B cell (primary cell): Measurements from ENCODE around the gene PTCD3. TPM values are rescaled to one million over a fixed set of nuclear protein-coding genes. Genes with fewer than 3 reads are reported as not detected.
A peak's percentile ranks its signal among the peaks of the same experiment; 100 is the strongest.

Experiments used
- ATAC-seq: fragments of 200-7000 bp; cut with Tn5 transposase; one replicate; pipeline ENCODE4 v1.10.0; 2021; ENCODE audit warnings: low read depth, mild to moderate bottlenecking, moderate number of reproducible peaks, moderate library complexity
- CTCF ChIA-PET: fragments of 350-600 bp; sonication (Branson Sonifier 250); formaldehyde crosslinking; loops from one replicate; lab custom pipeline; 2021; ENCODE audit warnings: antibody characterized with exemption, inconsistent platforms; lab: Charles Lee
- POLR2A ChIA-PET: fragments of 350-600 bp; sonication (Branson Sonifier 250); formaldehyde crosslinking; loops from one replicate; lab custom pipeline; 2021; ENCODE audit warnings: antibody characterized with exemption; lab: Charles Lee
- DNase-seq: peaks from one replicate; pipeline ENCODE4 v3.0.0; 2013
- H2AFZ ChIP-seq: 2 replicates; pipeline ENCODE4 v1.6.1; 2012; ENCODE audit warnings: mild to moderate bottlenecking, low read depth, low read length; ENCODE audit not compliant: insufficient read depth, poor library complexity, severe bottlenecking
- H3K27ac ChIP-seq, 2 donors: 1 replicate in 1 of 2; 2 replicates in 1 of 2; pipeline ENCODE4 v1.5.1; 2012 to 2013; ENCODE audit warnings: low read length in 2 of 2, mild to moderate bottlenecking in 2 of 2, moderate library complexity in 1 of 2
- H3K27me3 ChIP-seq, 4 experiments: fragments of 200-600 bp in 1 of 4; sonication (generic) in 1 of 4; replicated peaks in 1 of 4; 1 replicate in 2 of 4; 2 replicates in 2 of 4; pipeline versions ENCODE4 v1.6.1 to v1.7.0; 2013 to 2016; ENCODE audit warnings: low read length in 3 of 4, mild to moderate bottlenecking in 2 of 4, mixed read lengths in 1 of 4, moderate library complexity in 1 of 4; ENCODE audit not compliant: insufficient read depth in 4 of 4, control insufficient read depth in 3 of 4; ENCODE audit errors: control extremely low read depth in 1 of 4
- H3K36me3 ChIP-seq, 2 experiments: replicated peaks in 1 of 2; 1 replicate in 1 of 2; 2 replicates in 1 of 2; pipeline versions ENCODE4 v1.6.1 to v1.7.1; 2013; ENCODE audit warnings: low read length in 1 of 2; ENCODE audit not compliant: insufficient read depth in 2 of 2, control insufficient read depth in 1 of 2; ENCODE audit errors: control extremely low read depth in 1 of 2, extremely low read depth in 1 of 2
- H3K4me1 ChIP-seq, 2 donors: fragments of 200-600 bp in 1 of 2; sonication (generic) in 1 of 2; 1 replicate in 1 of 2; 2 replicates in 1 of 2; pipeline versions ENCODE4 v1.5.1 to v1.6.1; 2013 to 2017; ENCODE audit warnings: low read length in 2 of 2; ENCODE audit not compliant: control insufficient read depth in 2 of 2, insufficient read depth in 2 of 2
- H3K4me2 ChIP-seq: replicated peaks from 2 replicates; pipeline ENCODE3; 2012; ENCODE audit warnings: mild to moderate bottlenecking, low read depth, low read length; ENCODE audit not compliant: poor library complexity, severe bottlenecking
- H3K4me3 ChIP-seq, 5 experiments: fragments of 200-600 bp in 1 of 5; sonication (generic) in 1 of 5; 1 replicate in 3 of 5; 2 replicates in 2 of 5; pipeline versions ENCODE4 v1.5.1 to v1.7.0; 2011 to 2016; ENCODE audit warnings: low read length in 4 of 5, mild to moderate bottlenecking in 4 of 5, low read depth in 2 of 5, control low read depth in 1 of 5, moderate library complexity in 1 of 5; ENCODE audit not compliant: insufficient read depth in 1 of 5; ENCODE audit errors: control extremely low read depth in 1 of 5, extremely low read depth in 1 of 5
- H3K79me2 ChIP-seq: fragments of 200-600 bp; sonication (generic); one replicate; pipeline ENCODE4 v1.6.0; 2016; ENCODE audit warnings: low read length; ENCODE audit not compliant: control insufficient read depth, insufficient read depth
- H3K9ac ChIP-seq: fragments of 200-600 bp; sonication (generic); 2 replicates; pipeline ENCODE4 v1.6.1; 2017; ENCODE audit warnings: mild to moderate bottlenecking, low read length, moderate library complexity
- H3K9me3 ChIP-seq, 3 donors: one replicate each; pipeline versions ENCODE4 v1.6.1 to v1.7.1; 2013; ENCODE audit warnings: low read length in 2 of 3; ENCODE audit not compliant: control insufficient read depth in 2 of 3, insufficient read depth in 1 of 3; ENCODE audit errors: control extremely low read depth in 1 of 3
- H4K20me1 ChIP-seq: 2 replicates; pipeline ENCODE4 v1.6.0; 2012; ENCODE audit warnings: mild to moderate bottlenecking, low read length; ENCODE audit not compliant: insufficient read depth, control insufficient read depth, poor library complexity, severe bottlenecking
- H3K27ac Mint-ChIP-seq: one replicate; pipeline ENCODE4 v1.8.0; 2021; ENCODE audit warnings: mixed read lengths
- H3K27me3 Mint-ChIP-seq: one replicate; pipeline ENCODE4 v1.8.0; 2021; ENCODE audit warnings: mixed read lengths
- H3K4me1 Mint-ChIP-seq: one replicate; pipeline ENCODE4 v1.8.0; 2021; ENCODE audit warnings: mixed read lengths
- H3K4me3 Mint-ChIP-seq: one replicate; pipeline ENCODE4 v1.8.0; 2021; ENCODE audit warnings: mixed read lengths
- H3K9me3 Mint-ChIP-seq: one replicate; pipeline ENCODE4 v1.8.0; 2022; ENCODE audit warnings: mixed read lengths; ENCODE audit not compliant: insufficient read depth
- CTCF ChIP-seq: fragments of 200-600 bp; IDR thresholded peaks from one replicate; pipeline ENCODE4 v1.8.0; 2022; ENCODE audit warnings: antibody characterized with exemption, mild to moderate bottlenecking
- EZH2 ChIP-seq: IDR thresholded peaks from 2 replicates; pipeline ENCODE4 v1.6.1; 2012; ENCODE audit warnings: borderline replicate concordance, low read depth, mild to moderate bottlenecking, moderate library complexity, low read length; ENCODE audit not compliant: insufficient read depth, poor library complexity, severe bottlenecking
- WGBS: methylation state at CpG from one replicate; pipeline ENCODE4 v1.1.5; 2013; ENCODE audit warnings: missing lambda C conversion rate; ENCODE audit not compliant: insufficient coverage; 5-methylcytosine and 5-hydroxymethylcytosine counted together
- intact Hi-C: fragments of 100-400 bp; cut with micrococcal nuclease; formaldehyde crosslinking; loops from one replicate; pipeline ENCODE4 v1.10.0; 2022
- polyA plus RNA-seq: library from polyadenylated mRNA; depleted of rRNA; stranded (reverse); fragments of >200 nt; gene quantifications from 2 replicates; pipeline ENCODE4 v1.2.3, GENCODE V29; 2012
- total RNA-seq, 2 donors: library from RNA; stranded (reverse); fragments of 120-200 nt in 1 of 2; gene quantifications; 1 replicate in 1 of 2; 2 replicates in 1 of 2; pipeline versions ENCODE4 v1.2.3 to v1.2.4, GENCODE V29; 2013 to 2022

The PTCD3 gene
- total and polyA plus RNA-seq, 2 donors (not counting 1 experiment from before 2014, with no cell fraction given): 61.4 to 174 TPM

- Histone ChIP-seq H2AFZ (peak overlapping the region; percentile 46), H3K9ac (peak overlapping the region; percentile 24), H3K4me3 (peak overlapping the region in 1 of 5 experiments; percentile 1), H3K9me3 (no peaks in the 10 kb centered on the region), H3K4me2 (peak overlapping the region; percentile 50), H3K36me3 (peaks cover 2 to 9% of the 10 kb centered on the region in 2 experiments), H3K79me2 (peaks cover 98% of the 10 kb centered on the region), H3K4me1 (peaks cover 31 to 36% of the 10 kb centered on the region in 2 donors), H4K20me1 (no peaks in the 10 kb centered on the region), H3K27ac (peak overlapping the region; percentile 47 to 88), H3K27me3 (no peaks in the 10 kb centered on the region)
- peak overlapping the region; percentile 58 for H3K4me3 Mint-ChIP-seq
- ChIA-PET POLR2A (interaction anchor here (0.6 to 1.2 kb wide), 2 partner anchors 9 to 255 kb away, joined by 4 read pairs; partner anchors contain the start of genes IMMT and KDM3A), CTCF (interaction anchor here (1.8 kb wide), 1 partner anchor 10 kb away, joined by 4 read pairs; the partner anchor contains the start of gene IMMT)
- TF ChIP-seq EZH2 (no peak), CTCF (no peak)
- no peaks in the 10 kb centered on the region for H3K27me3 Mint-ChIP-seq
- DNase-seq: peak; percentile 36
- H3K27ac Mint-ChIP-seq: peak overlapping the region; percentile 84
- H3K9me3 Mint-ChIP-seq: no peaks in the 10 kb centered on the region
- peaks cover 53% of the 10 kb centered on the region for H3K4me1 Mint-ChIP-seq
- intact Hi-C loops: no loop called here
- 0% methylated on average over 1 of the region's 1 CpG for WGBS
- peak; percentile 56 for ATAC-seq
Measured at GRCh38 chr2:86185517-86186212, 79.6 kb downstream of the PTCD3 start.

- H4K20me1 ChIP-seq: peaks cover 5% of the 10 kb centered on the region
- ATAC-seq: peak; percentile 39
- no peak overlapping the region for H2AFZ ChIP-seq
- CTCF ChIA-PET: interaction anchor here (1.8 kb wide), 1 partner anchor 9 kb away, joined by 4 read pairs; the partner anchor contains the start of gene IMMT
- peaks cover 58% of the 10 kb centered on the region for H3K4me1 Mint-ChIP-seq
- no peaks in the 10 kb centered on the region for H3K9me3 Mint-ChIP-seq
- peaks cover 31 to 36% of the 10 kb centered on the region in 2 donors for H3K4me1 ChIP-seq
- H3K79me2 ChIP-seq: peaks cover 98% of the 10 kb centered on the region
- H3K9ac ChIP-seq: peak overlapping the region; percentile 24
- peak overlapping the region; percentile 84 for H3K27ac Mint-ChIP-seq
- no peaks in the 10 kb centered on the region for H3K27me3 Mint-ChIP-seq
- no peak overlapping the region for H3K4me3 ChIP-seq
- peak overlapping the region; percentile 50 for H3K4me2 ChIP-seq
- H3K36me3 ChIP-seq: peaks cover 0 to 7% of the 10 kb centered on the region in 2 experiments
- intact Hi-C loops: no loop called here
- DNase-seq: no peak
- H3K27ac ChIP-seq: peak overlapping the region in 1 of 2 donors; percentile 88
- TF ChIP-seq CTCF (no peak), EZH2 (no peak)
- H3K4me3 Mint-ChIP-seq: peak overlapping the region; percentile 58
- no peaks in the 10 kb centered on the region for H3K27me3 ChIP-seq
- no peaks in the 10 kb centered on the region for H3K9me3 ChIP-seq
- POLR2A ChIA-PET: no interaction called here
Measured at GRCh38 chr2:86186431-86186830, 80.4 kb downstream of the PTCD3 start.
